NT2/D1 (cell line): ENCODE data around the gene PLCB1.

Experiments
- DNase-seq: peaks from one replicate; pipeline ENCODE4 v3.0.0-alpha.2; 2011; ENCODE audit warnings: low read depth, low spot score
- H3K27me3 ChIP-seq: 2 replicates; pipeline ENCODE4 v1.6.0; 2011; ENCODE audit warnings: mild to moderate bottlenecking; ENCODE audit not compliant: insufficient read length, insufficient read depth
- H3K36me3 ChIP-seq: 2 replicates; pipeline ENCODE4 v1.6.1; 2011; ENCODE audit warnings: mild to moderate bottlenecking, low read length, mixed read lengths; ENCODE audit not compliant: insufficient read depth, insufficient read length
- H3K4me1 ChIP-seq: 2 replicates; pipeline ENCODE4 v1.5.1; 2011; ENCODE audit not compliant: insufficient read depth, insufficient read length
- H3K4me3 ChIP-seq: 2 replicates; pipeline ENCODE4 v1.5.1; 2011; ENCODE audit warnings: low read depth; ENCODE audit not compliant: insufficient read length
- H3K9ac ChIP-seq: 2 replicates; pipeline ENCODE4 v1.6.0; 2011; ENCODE audit warnings: low read depth; ENCODE audit not compliant: insufficient read length
- H3K9me3 ChIP-seq: 2 replicates; pipeline ENCODE4 v1.5.1; 2011; ENCODE audit warnings: mild to moderate bottlenecking, low read length; ENCODE audit not compliant: insufficient read depth
- SUZ12 ChIP-seq: IDR thresholded peaks from 2 replicates; pipeline ENCODE4 v1.6.1; 2011; ENCODE audit not compliant: insufficient read length, insufficient read depth; ENCODE audit errors: extremely low read depth
- YY1 ChIP-seq: IDR thresholded peaks from 2 replicates; pipeline ENCODE4 v1.6.1; 2011; ENCODE audit not compliant: insufficient read length, insufficient read depth
- ZNF274 ChIP-seq: IDR thresholded peaks from 2 replicates; pipeline ENCODE4 v1.6.1; 2011; ENCODE audit warnings: mild to moderate bottlenecking, low read depth, low read length

PLCB1 gene

GRCh38 chr20:8129211-8129976 is 2.7 kb upstream of the PLCB1 start:
- no peak for DNase-seq
- H3K4me1 ChIP-seq: no peaks in the 10 kb centered on the region
- no peak overlapping the region for H3K9ac ChIP-seq
- peaks cover 8% of the 10 kb centered on the region for H3K27me3 ChIP-seq
- no peak overlapping the region for H3K4me3 ChIP-seq
- no peaks in the 10 kb centered on the region for H3K9me3 ChIP-seq
- TF ChIP-seq ZNF274: no peak
- no peak for TF ChIP-seq SUZ12
- TF ChIP-seq YY1: no peak
- H3K36me3 ChIP-seq: no peaks in the 10 kb centered on the region

GRCh38 chr20:8130840-8131526 is 1.1 kb upstream of the PLCB1 start:
- Histone ChIP-seq H3K36me3 (no peaks in the 10 kb centered on the region), H3K9ac (no peak overlapping the region), H3K27me3 (peaks cover 8% of the 10 kb centered on the region), H3K9me3 (no peaks in the 10 kb centered on the region), H3K4me1 (no peaks in the 10 kb centered on the region), H3K4me3 (no peak overlapping the region)
- no peak for DNase-seq
- TF ChIP-seq SUZ12 (no peak), YY1 (no peak), ZNF274 (no peak)

- peaks cover 8% of the 10 kb centered on the region for H3K27me3 ChIP-seq
- peak overlapping the region; percentile 46 for H3K4me3 ChIP-seq
- peak overlapping the region; percentile 56 for H3K9ac ChIP-seq
- no peaks in the 10 kb centered on the region for H3K36me3 ChIP-seq
- no peaks in the 10 kb centered on the region for H3K9me3 ChIP-seq
- no peak for TF ChIP-seq YY1
- no peak for TF ChIP-seq SUZ12
- H3K4me1 ChIP-seq: no peaks in the 10 kb centered on the region
- no peak for DNase-seq
These were observed 631 bp downstream of the PLCB1 start for GRCh38 chr20:8132484-8133309.

- no peak for DNase-seq
- Histone ChIP-seq H3K4me3 (no peak overlapping the region), H3K9me3 (no peaks in the 10 kb centered on the region), H3K9ac (no peak overlapping the region), H3K36me3 (no peaks in the 10 kb centered on the region), H3K27me3 (peaks cover 8% of the 10 kb centered on the region), H3K4me1 (no peaks in the 10 kb centered on the region)
- TF ChIP-seq YY1 (no peak), SUZ12 (no peak), ZNF274 (no peak)
These were observed 1.3 kb downstream of the PLCB1 start for GRCh38 chr20:8133310-8133768.

- Histone ChIP-seq H3K36me3 (no peaks in the 10 kb centered on the region), H3K9ac (no peak overlapping the region), H3K27me3 (peaks cover 8% of the 10 kb centered on the region), H3K4me1 (no peaks in the 10 kb centered on the region), H3K4me3 (no peak overlapping the region), H3K9me3 (no peaks in the 10 kb centered on the region)
- no peak for DNase-seq
- TF ChIP-seq YY1 (no peak), SUZ12 (no peak), ZNF274 (no peak)
These were observed 1.9 kb downstream of the PLCB1 start for GRCh38 chr20:8133851-8134451.

GRCh38 chr20:8139899-8140298 is 7.8 kb downstream of the PLCB1 start:
- no peaks in the 10 kb centered on the region for H3K36me3 ChIP-seq
- no peak overlapping the region for H3K4me3 ChIP-seq
- H3K4me1 ChIP-seq: no peaks in the 10 kb centered on the region
- TF ChIP-seq SUZ12 (no peak), YY1 (no peak), ZNF274 (no peak)
- no peak for DNase-seq
- H3K27me3 ChIP-seq: no peaks in the 10 kb centered on the region
- H3K9ac ChIP-seq: no peak overlapping the region
- H3K9me3 ChIP-seq: no peaks in the 10 kb centered on the region

DNA sequence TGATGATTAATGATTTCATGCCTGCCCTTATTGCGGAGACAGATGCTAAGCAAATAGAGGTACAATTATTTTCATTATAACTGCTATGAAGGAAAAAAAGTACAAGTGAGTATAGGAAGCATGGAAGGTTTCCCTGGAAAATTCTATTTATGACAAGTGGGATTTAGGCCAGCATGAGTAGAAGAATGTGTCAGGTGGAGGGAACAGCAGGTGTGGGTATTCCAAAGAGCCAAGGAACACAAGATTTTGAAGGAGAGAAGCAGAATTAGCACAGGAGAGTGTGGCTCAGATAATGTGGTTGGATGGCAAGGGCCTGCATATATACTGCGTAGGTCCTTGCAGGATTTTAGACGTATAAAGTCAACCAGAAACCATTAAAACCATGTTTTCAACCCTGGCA is 11.4 kb downstream of the PLCB1 start:
- DNase-seq: no peak
- TF ChIP-seq ZNF274: no peak
- TF ChIP-seq YY1: no peak
- TF ChIP-seq SUZ12: no peak
- no peaks in the 10 kb centered on the region for H3K9me3 ChIP-seq
- no peaks in the 10 kb centered on the region for H3K4me1 ChIP-seq
- no peak overlapping the region for H3K4me3 ChIP-seq
- no peaks in the 10 kb centered on the region for H3K27me3 ChIP-seq
- H3K36me3 ChIP-seq: no peaks in the 10 kb centered on the region
- no peak overlapping the region for H3K9ac ChIP-seq
